Esophagus squamous epithelium (tissue), 5 donors: Measurements from ENCODE around the gene INPP5F. TPM values are rescaled to one million over a fixed set of nuclear protein-coding genes. Genes with fewer than 3 reads are reported as not detected.

Source experiments
- DNase-seq: peaks from one replicate; lab custom pipeline; 2025; lab: John Stamatoyannopoulos, UW
- H3K27ac ChIP-seq, 4 donors: fragments of 200-600 bp; sonication (generic); one replicate each; pipeline ENCODE4 v1.5.1; 2016 to 2019; ENCODE audit warnings: mild to moderate bottlenecking in 1 of 4
- H3K27me3 ChIP-seq, 4 donors: fragments of 200-600 bp; sonication (generic); 1 replicate in 3 of 4; 2 replicates in 1 of 4; pipeline versions ENCODE4 v1.5.1 to v1.6.0; 2017 to 2021; ENCODE audit warnings: antibody characterized with exemption in 1 of 4
- H3K36me3 ChIP-seq, 3 donors: fragments of 200-600 bp; sonication (generic); one replicate each; pipeline ENCODE4 v1.5.1; 2016 to 2019
- H3K4me1 ChIP-seq, 3 donors: fragments of 200-600 bp; sonication (generic); one replicate each; pipeline ENCODE4 v1.5.1; 2017 to 2019
- H3K4me3 ChIP-seq, 4 donors: fragments of 200-600 bp; sonication (generic); 1 replicate in 3 of 4; 2 replicates in 1 of 4; pipeline ENCODE4 v1.5.1; 2016 to 2019; ENCODE audit warnings: mild to moderate bottlenecking in 2 of 4, moderate library complexity in 1 of 4
- H3K9me3 ChIP-seq, 3 donors: fragments of 200-600 bp; sonication (generic); one replicate each; pipeline ENCODE4 v1.5.1; 2016 to 2019
- POLR2A ChIP-seq, 4 donors: fragments of 450-650 bp; IDR thresholded peaks; one replicate each; pipeline ENCODE4 v1.6.1; 2017; ENCODE audit warnings: antibody characterized with exemption in 4 of 4, mild to moderate bottlenecking in 4 of 4, moderate library complexity in 3 of 4
- WGBS, 2 donors: methylation state at CpG; one replicate each; pipeline ENCODE4 v1.1.5; 2018; 5-methylcytosine and 5-hydroxymethylcytosine counted together
- intact Hi-C: fragments of 100-400 bp; cut with DNase I; formaldehyde crosslinking; loops from one replicate; pipeline ENCODE4 v1.15.0; 2022
- total RNA-seq, 4 donors: library from RNA; depleted of rRNA; stranded (reverse); fragments of >200 nt; gene quantifications; one replicate each; pipeline ENCODE4 v1.1.0, GENCODE V29; 2016
- TF ChIP-seq, protein P1 (sequence below), 6 experiments: fragments of 450-650 bp in 4 of 6; fragments of 200-600 bp in 2 of 6; sonication (generic) in 2 of 6; IDR thresholded peaks; one replicate each; pipeline ENCODE4 v1.5.1; 2016 to 2019; ENCODE audit warnings: antibody characterized with exemption in 6 of 6, mild to moderate bottlenecking in 4 of 6, moderate library complexity in 4 of 6
- donor health status: DM: yes; HTN: yes; CAD: no.

Gene INPP5F
- total RNA-seq, 4 donors from 2014 or later, result 5.3 to 11.4 (median 9.4) TPM

DNA sequence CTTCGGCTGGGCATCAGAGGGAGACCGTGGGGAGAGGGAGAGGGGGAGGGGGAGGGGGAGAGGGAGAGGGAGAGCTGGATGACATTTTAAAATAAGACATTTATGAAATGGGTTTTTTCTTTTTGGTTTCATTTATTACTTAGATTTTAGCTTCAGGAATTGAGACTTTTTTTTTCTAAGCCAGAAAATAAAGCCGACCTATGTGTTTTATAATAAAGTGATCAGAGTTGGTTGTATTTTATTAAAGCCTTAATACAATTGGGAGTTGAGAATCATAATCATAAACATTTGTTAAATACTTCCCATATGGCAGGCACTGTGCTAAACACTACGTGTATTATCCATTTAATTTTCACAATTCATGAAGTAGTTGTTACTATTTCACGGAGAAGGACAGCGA lies 70.2 kb downstream of the INPP5F start:
- intact Hi-C loops, result no loop called here
- DNase-seq, result no peak
- 82 to 89% methylated on average over 6 of the region's 6 CpGs for WGBS, 2 donors
- H3K4me3 ChIP-seq, result no peak overlapping the region
- H3K4me1 ChIP-seq, result no peaks in the 10 kb centered on the region
- no peaks in the 10 kb centered on the region for H3K27me3 ChIP-seq
- TF ChIP-seq, protein P1, sequence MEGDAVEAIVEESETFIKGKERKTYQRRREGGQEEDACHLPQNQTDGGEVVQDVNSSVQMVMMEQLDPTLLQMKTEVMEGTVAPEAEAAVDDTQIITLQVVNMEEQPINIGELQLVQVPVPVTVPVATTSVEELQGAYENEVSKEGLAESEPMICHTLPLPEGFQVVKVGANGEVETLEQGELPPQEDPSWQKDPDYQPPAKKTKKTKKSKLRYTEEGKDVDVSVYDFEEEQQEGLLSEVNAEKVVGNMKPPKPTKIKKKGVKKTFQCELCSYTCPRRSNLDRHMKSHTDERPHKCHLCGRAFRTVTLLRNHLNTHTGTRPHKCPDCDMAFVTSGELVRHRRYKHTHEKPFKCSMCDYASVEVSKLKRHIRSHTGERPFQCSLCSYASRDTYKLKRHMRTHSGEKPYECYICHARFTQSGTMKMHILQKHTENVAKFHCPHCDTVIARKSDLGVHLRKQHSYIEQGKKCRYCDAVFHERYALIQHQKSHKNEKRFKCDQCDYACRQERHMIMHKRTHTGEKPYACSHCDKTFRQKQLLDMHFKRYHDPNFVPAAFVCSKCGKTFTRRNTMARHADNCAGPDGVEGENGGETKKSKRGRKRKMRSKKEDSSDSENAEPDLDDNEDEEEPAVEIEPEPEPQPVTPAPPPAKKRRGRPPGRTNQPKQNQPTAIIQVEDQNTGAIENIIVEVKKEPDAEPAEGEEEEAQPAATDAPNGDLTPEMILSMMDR (IDR thresholded peaks at IDR 0.05), result no peak
- TF ChIP-seq POLR2A (IDR thresholded peaks at IDR 0.05), result no peak
- H3K36me3 ChIP-seq, result peaks cover 0 to 34% (median 0%) of the 10 kb centered on the region in 3 donors
- H3K27ac ChIP-seq, result no peak overlapping the region
- H3K9me3 ChIP-seq, result no peaks in the 10 kb centered on the region

DNA sequence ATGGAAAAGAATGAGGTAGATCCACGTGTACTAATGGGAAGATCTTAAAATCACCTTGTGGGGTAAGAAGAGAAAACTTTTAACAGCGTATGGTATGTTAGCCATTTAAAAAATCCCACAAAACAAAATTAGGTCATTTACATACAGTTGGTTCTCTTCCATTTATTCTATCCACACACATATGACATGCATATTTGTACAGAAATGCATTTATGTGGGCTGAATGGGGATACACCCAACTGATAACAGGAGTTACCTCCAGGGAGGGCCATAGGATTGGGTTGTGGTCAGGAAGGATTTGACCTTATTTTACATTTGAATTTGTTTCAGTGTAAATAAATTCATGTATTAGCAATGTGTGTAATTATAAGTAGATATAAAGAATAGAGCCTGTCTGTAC lies 75.3 kb downstream of the INPP5F start:
- intact Hi-C loops, result no loop called here
- no peak overlapping the region for H3K4me3 ChIP-seq
- no peaks in the 10 kb centered on the region for H3K4me1 ChIP-seq
- no peak for TF ChIP-seq POLR2A (IDR thresholded peaks at IDR 0.05)
- TF ChIP-seq, protein P1 (IDR thresholded peaks at IDR 0.05), result no peak
- 93% methylated on average over 2 of the region's 2 CpGs for WGBS, 2 donors
- H3K27me3 ChIP-seq, result no peaks in the 10 kb centered on the region
- no peak for DNase-seq
- peaks cover 0 to 51% (median 0%) of the 10 kb centered on the region in 3 donors for H3K36me3 ChIP-seq
- no peak overlapping the region for H3K27ac ChIP-seq
- H3K9me3 ChIP-seq, result no peaks in the 10 kb centered on the region

DNA sequence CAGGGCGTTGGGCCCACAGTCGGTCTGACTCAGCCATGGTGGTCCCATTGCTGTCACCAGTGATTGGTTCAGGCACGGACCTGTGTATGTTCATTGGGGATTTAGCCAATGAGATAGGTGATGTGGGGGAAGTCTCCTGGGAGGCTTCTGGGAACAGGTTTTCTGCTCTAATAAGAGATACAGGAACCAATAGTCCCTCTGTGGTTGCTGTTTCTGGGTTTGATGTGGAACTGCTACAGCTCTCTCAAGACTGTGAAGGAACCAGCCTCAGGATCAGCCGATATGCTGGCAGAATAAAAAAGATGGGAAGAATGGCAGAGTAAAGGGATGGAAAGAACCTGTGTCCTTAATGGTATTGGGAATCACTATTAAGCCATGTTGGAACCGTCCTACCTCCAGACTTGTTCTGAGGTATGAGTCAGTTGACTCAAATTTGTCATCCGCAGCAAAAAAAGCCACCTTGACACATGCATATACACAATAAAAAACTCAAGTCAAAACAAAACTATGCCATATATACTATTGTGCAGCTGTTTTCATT lies 76.2 kb downstream of the INPP5F start:
- intact Hi-C loops, result no loop called here
- Histone ChIP-seq H3K4me1 (no peaks in the 10 kb centered on the region), H3K36me3 (peaks cover 0 to 51% (median 0%) of the 10 kb centered on the region in 3 donors), H3K4me3 (no peak overlapping the region), H3K27ac (no peak overlapping the region), H3K9me3 (no peaks in the 10 kb centered on the region), H3K27me3 (no peaks in the 10 kb centered on the region)
- TF ChIP-seq, protein P1 (IDR thresholded peaks at IDR 0.05), result no peak
- TF ChIP-seq POLR2A (IDR thresholded peaks at IDR 0.05), result no peak
- WGBS, 2 donors, result 76 to 79% methylated on average over 6 of the region's 6 CpGs
- no peak for DNase-seq

GRCh38 chr10:119803264-119803663 lies 77.4 kb downstream of the INPP5F start:
- intact Hi-C loops, result no loop called here
- Histone ChIP-seq H3K9me3 (no peaks in the 10 kb centered on the region), H3K27me3 (no peaks in the 10 kb centered on the region), H3K4me1 (no peaks in the 10 kb centered on the region), H3K4me3 (no peak overlapping the region), H3K36me3 (peaks cover 0 to 50% (median 0%) of the 10 kb centered on the region in 3 donors), H3K27ac (no peak overlapping the region)
- no peak for DNase-seq
- TF ChIP-seq, protein P1 (IDR thresholded peaks at IDR 0.05), result no peak
- TF ChIP-seq POLR2A (IDR thresholded peaks at IDR 0.05), result no peak
- WGBS, 2 donors, result 62 to 67% methylated on average over 1 of the region's 1 CpG

- no peak overlapping the region for H3K27ac ChIP-seq
- WGBS, 2 donors, result 79 to 80% methylated on average over 4 to 5 of the region's 5 CpGs
- no peaks in the 10 kb centered on the region for H3K9me3 ChIP-seq
- H3K27me3 ChIP-seq, result no peaks in the 10 kb centered on the region
- no peak overlapping the region for H3K4me3 ChIP-seq
- TF ChIP-seq, protein P1 (IDR thresholded peaks at IDR 0.05), result no peak
- no peak for TF ChIP-seq POLR2A (IDR thresholded peaks at IDR 0.05)
- DNase-seq, result no peak
- no peaks in the 10 kb centered on the region for H3K4me1 ChIP-seq
- intact Hi-C loops, result no loop called here
- peaks cover 0 to 52% (median 0%) of the 10 kb centered on the region in 3 donors for H3K36me3 ChIP-seq
Observed at GRCh38 chr10:119805702-119806230, 79.9 kb downstream of the INPP5F start.
